Ovary (tissue), 3 donors: ENCODE results near the gene TCF7L1.

Source experiments
- CTCF ChIP-seq, 3 donors: fragments of 450-650 bp in 2 of 3; fragments of 200-600 bp in 1 of 3; IDR thresholded peaks; one replicate each; pipeline versions ENCODE4 v1.5.1 to v1.8.0; 2016 to 2022; ENCODE audit warnings: antibody characterized with exemption in 3 of 3, mild to moderate bottlenecking in 1 of 3
- EP300 ChIP-seq: sonication (generic); formaldehyde crosslinking; IDR thresholded peaks from one replicate; pipeline ENCODE4 v1.6.1; 2017; ENCODE audit warnings: antibody characterized with exemption
- POLR2A ChIP-seq: fragments of 450-650 bp; IDR thresholded peaks from one replicate; pipeline ENCODE4 v1.6.1; 2017; ENCODE audit warnings: antibody characterized with exemption, mild to moderate bottlenecking, moderate library complexity
- donor health status: DM: no; HTN: no; CAD: no.

DNA sequence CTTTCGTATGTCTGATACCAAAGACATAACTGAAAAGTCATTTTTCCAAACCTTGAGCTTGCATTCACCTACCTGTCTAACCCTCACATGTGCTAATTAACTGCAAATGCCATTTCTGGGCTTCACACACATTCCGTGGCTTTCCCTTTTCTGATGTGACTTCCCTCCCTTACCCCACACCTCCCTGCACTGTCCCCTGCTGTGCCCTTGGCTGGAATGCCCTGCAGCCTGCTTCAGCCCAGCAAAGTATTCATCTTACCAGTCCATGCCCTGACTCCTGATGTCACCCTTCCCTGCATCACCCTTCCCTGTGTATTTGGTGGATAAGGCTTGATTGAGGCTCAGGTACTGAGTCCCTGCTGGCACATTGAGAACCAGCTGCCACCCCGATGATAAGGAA lies 209.0 kb downstream of the TCF7L1 start:
- TF ChIP-seq CTCF (IDR thresholded peaks at IDR 0.05) (no peak), EP300 (no peak), POLR2A (no peak)
